ENCODE measurements around the gene HLA-DMB. TPM values are rescaled to one million over a fixed set of nuclear protein-coding genes. Genes with fewer than 3 reads are reported as not detected.
A peak's percentile ranks its signal among the peaks of the same experiment; 100 is the strongest.

HLA-DMB gene
- total and polyA plus RNA-seq, 4 donors, result 2.8 to 13.1 (median 7.7) TPM

DNA sequence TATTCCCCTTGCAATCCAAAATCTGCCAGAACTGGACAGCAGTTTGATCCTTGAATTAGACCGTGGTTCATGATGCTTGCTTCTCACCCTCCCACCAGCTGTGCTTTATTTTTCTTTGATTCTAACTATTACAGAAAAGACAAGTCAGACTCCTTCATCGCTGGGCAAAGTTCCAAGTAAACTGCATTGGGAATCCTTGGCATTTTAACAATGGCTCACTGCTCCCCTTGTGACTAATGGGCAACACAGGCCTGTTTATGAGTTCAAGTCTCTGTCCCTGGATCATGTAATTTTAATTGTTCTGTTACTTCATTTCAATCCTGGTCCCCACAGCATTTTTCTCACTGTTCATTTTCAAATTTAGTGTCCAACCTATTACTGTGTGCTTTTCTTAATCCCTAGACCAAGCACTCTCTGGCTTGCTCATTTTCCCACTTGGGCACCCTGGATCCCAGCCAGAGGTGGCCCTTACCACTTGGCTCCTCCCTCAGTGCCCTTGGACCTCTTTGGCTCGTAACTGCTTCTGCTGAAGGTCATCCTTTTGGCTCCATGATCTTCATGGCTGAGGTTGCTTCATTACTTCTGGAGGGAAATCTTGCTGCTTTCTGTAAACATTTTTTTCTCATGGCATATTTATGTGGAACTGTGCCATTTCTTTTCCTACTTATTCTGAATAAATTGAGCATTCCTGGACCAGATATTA is 54.0 kb downstream of the HLA-DMB start:
- 53% methylated on average over 3 of the region's 3 CpGs for WGBS
- no peak overlapping the region for H3K4me3 ChIP-seq (ENCODE audit: low read depth in 1 of 3, low read length in 3 of 3)
- no peaks in the 10 kb centered on the region for H3K27me3 ChIP-seq (ENCODE audit: control insufficient read depth in 4 of 4, insufficient read depth in 4 of 4, low read length in 3 of 4)
- no peak overlapping the region for H3K27ac ChIP-seq (ENCODE audit: low read depth in 1 of 2, low read length in 2 of 2)
- no peak for TF ChIP-seq TAF1 (conservative IDR thresholded peaks at IDR 0.05)
- no peaks in the 10 kb centered on the region for H3K36me3 ChIP-seq (ENCODE audit: control insufficient read depth in 4 of 4, insufficient read depth in 3 of 4, low read depth in 1 of 4, low read length in 3 of 4)
- no peak for DNase-seq (ENCODE audit: low spot score)
- no peak overlapping the region for H3K9ac ChIP-seq (ENCODE audit: low read depth in 1 of 2, low read length in 2 of 2)
- H3K4me1 ChIP-seq (ENCODE audit: control insufficient read depth in 4 of 4, insufficient read depth in 4 of 4, low read length in 3 of 4), result peaks cover 0 to 2% (median 0%) of the 10 kb centered on the region in 4 donors
- H3K9me3 ChIP-seq (ENCODE audit: control insufficient read depth in 4 of 4, low read length in 3 of 4), result no peaks in the 10 kb centered on the region

DNA sequence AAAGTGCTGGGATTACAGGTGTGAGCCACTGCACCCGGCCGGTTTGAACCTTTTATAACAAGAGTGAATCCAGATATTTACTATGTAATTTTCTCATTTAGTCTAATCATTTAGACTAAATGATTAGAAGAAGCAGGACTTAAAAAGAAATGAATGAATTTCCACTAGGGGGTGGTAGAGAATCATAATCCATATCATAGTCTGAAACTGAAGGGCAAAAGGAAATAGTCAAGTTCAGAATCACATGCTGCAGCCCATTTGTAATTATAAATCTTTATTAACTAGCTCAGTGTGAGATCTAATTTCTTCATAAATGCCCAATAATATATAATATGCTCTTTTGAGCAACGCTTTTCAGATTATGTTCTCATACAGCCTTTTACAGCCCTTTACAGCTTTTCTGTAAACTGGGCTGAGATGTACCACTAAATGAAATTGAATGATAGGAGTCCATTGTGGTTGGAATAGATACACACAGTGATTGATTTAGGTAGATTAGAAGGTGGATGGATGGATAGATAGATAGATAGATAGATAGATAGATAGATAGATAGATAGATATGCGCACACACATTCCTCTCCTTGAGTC is 55.0 kb downstream of the HLA-DMB start:
- H3K36me3 ChIP-seq (ENCODE audit: control insufficient read depth in 4 of 4, insufficient read depth in 3 of 4, low read depth in 1 of 4, low read length in 3 of 4), result no peaks in the 10 kb centered on the region
- H3K9ac ChIP-seq (ENCODE audit: low read depth in 1 of 2, low read length in 2 of 2), result peak overlapping the region in 1 of 2 donors; percentile 28
- TF ChIP-seq FOXA1 (IDR thresholded peaks at IDR 0.05), result no peak
- peak; percentile 84 to 88 for TF ChIP-seq RAD21 (IDR thresholded peaks at IDR 0.05)
- no peak for TF ChIP-seq FOXA2 (IDR thresholded peaks at IDR 0.05)
- no peak for TF ChIP-seq GABPA (IDR thresholded peaks at IDR 0.05 in 1 of 2, conservative IDR thresholded peaks at IDR 0.05 in 1 of 2)
- no peak for TF ChIP-seq EGR1 (IDR thresholded peaks at IDR 0.05; ENCODE audit: low read depth in 2 of 2)
- TF ChIP-seq, protein P1, sequence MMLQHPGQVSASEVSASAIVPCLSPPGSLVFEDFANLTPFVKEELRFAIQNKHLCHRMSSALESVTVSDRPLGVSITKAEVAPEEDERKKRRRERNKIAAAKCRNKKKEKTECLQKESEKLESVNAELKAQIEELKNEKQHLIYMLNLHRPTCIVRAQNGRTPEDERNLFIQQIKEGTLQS (IDR thresholded peaks at IDR 0.05), result no peak
- TF ChIP-seq HNF4G (IDR thresholded peaks at IDR 0.05), result no peak
- TF ChIP-seq HNF4A (conservative IDR thresholded peaks at IDR 0.05), result no peak
- TF ChIP-seq JUND (IDR thresholded peaks at IDR 0.05), result no peak
- TF ChIP-seq, protein P2, sequence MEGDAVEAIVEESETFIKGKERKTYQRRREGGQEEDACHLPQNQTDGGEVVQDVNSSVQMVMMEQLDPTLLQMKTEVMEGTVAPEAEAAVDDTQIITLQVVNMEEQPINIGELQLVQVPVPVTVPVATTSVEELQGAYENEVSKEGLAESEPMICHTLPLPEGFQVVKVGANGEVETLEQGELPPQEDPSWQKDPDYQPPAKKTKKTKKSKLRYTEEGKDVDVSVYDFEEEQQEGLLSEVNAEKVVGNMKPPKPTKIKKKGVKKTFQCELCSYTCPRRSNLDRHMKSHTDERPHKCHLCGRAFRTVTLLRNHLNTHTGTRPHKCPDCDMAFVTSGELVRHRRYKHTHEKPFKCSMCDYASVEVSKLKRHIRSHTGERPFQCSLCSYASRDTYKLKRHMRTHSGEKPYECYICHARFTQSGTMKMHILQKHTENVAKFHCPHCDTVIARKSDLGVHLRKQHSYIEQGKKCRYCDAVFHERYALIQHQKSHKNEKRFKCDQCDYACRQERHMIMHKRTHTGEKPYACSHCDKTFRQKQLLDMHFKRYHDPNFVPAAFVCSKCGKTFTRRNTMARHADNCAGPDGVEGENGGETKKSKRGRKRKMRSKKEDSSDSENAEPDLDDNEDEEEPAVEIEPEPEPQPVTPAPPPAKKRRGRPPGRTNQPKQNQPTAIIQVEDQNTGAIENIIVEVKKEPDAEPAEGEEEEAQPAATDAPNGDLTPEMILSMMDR (IDR thresholded peaks at IDR 0.05; ENCODE audit: low read depth, low read length, missing input control), result peak; percentile 59
- H3K9me3 ChIP-seq (ENCODE audit: control insufficient read depth in 4 of 4, low read length in 3 of 4), result no peaks in the 10 kb centered on the region
- H3K27me3 ChIP-seq (ENCODE audit: control insufficient read depth in 4 of 4, insufficient read depth in 4 of 4, low read length in 3 of 4), result no peaks in the 10 kb centered on the region
- peaks cover 0 to 2% (median under 1%) of the 10 kb centered on the region in 4 donors for H3K4me1 ChIP-seq (ENCODE audit: control insufficient read depth in 4 of 4, insufficient read depth in 4 of 4, low read length in 3 of 4)
- no peak for DNase-seq (ENCODE audit: low spot score)
- no peak overlapping the region for H3K4me3 ChIP-seq (ENCODE audit: low read depth in 1 of 3, low read length in 3 of 3)
- H3K27ac ChIP-seq (ENCODE audit: low read depth in 1 of 2, low read length in 2 of 2), result no peak overlapping the region
- 36% methylated on average over 4 of the region's 4 CpGs for WGBS

Small RNA genes within 50 kb of the gene (small RNA-seq; reads per million reads assigned to genes)
- not detected for gene HLA-Z

Other genes with a start within 250 kb of the HLA-DMB start
- gene HLA-DQA2, start 199.6 kb downstream of the HLA-DMB start, total RNA-seq, result under 1 TPM in 1 of 2 donors, not detected in 1; 0.23 TPM
- under 1 TPM; 0.16 to 0.32 TPM for gene HLA-DQA2, start 199.6 kb downstream of the HLA-DMB start, polyA plus RNA-seq
- not detected for gene HLA-DQB2, start 177.5 kb downstream of the HLA-DMB start, total RNA-seq
- under 1 TPM in 1 of 2 donors, not detected in 1; 0.32 TPM for gene HLA-DQB2, start 177.5 kb downstream of the HLA-DMB start, polyA plus RNA-seq
- under 1 TPM in 1 of 2 donors, not detected in 1; 0.25 TPM for gene HLA-DOB, start 124.0 kb downstream of the HLA-DMB start, total RNA-seq
- gene HLA-DOB, start 124.0 kb downstream of the HLA-DMB start, polyA plus RNA-seq, result under 1 TPM; 0.16 to 0.67 TPM
- gene TAP2, start 102.3 kb downstream of the HLA-DMB start, total RNA-seq, result 1 to 10 TPM; 5.1 to 7.7 TPM
- 10 to 100 TPM in 1 of 2 donors, 1 to 10 TPM in 1; 2.2 to 14.9 TPM for gene TAP2, start 102.3 kb downstream of the HLA-DMB start, polyA plus RNA-seq
- gene PSMB8, start 97.0 kb downstream of the HLA-DMB start, total RNA-seq, result 10 to 100 TPM; 19.9 to 39.1 TPM
- gene PSMB8, start 97.0 kb downstream of the HLA-DMB start, polyA plus RNA-seq, result 10 to 100 TPM; 49.0 to 75.1 TPM
- 10 to 100 TPM in 1 of 2 donors, 1 to 10 TPM in 1; 9.8 to 18.2 TPM for gene TAP1, start 87.3 kb downstream of the HLA-DMB start, total RNA-seq
- 10 to 100 TPM; 10.3 to 14.3 TPM for gene TAP1, start 87.3 kb downstream of the HLA-DMB start, polyA plus RNA-seq
- gene PSMB9, start 86.8 kb downstream of the HLA-DMB start, total RNA-seq, result 10 to 100 TPM; 11.7 to 13.4 TPM
- gene PSMB9, start 86.8 kb downstream of the HLA-DMB start, polyA plus RNA-seq, result 10 to 100 TPM; 27.1 to 31.6 TPM
- 1 to 10 TPM; 6.2 to 7.8 TPM for gene HLA-DMA, start 12.1 kb upstream of the HLA-DMB start, total RNA-seq
- 10 to 100 TPM in 1 of 2 donors, 1 to 10 TPM in 1; 10.0 to 15.1 TPM for gene HLA-DMA, start 12.1 kb upstream of the HLA-DMB start, polyA plus RNA-seq
- 100 to 1,000 TPM in 1 of 2 donors, 10 to 100 TPM in 1; 46.0 to 100 TPM for gene BRD2, start 27.6 kb upstream of the HLA-DMB start, total RNA-seq
- 10 to 100 TPM; 29.8 to 54.4 TPM for gene BRD2, start 27.6 kb upstream of the HLA-DMB start, polyA plus RNA-seq
- gene HLA-DOA, start 68.6 kb upstream of the HLA-DMB start, total RNA-seq, result 1 to 10 TPM; 1.3 to 3.0 TPM
- gene HLA-DOA, start 68.6 kb upstream of the HLA-DMB start, polyA plus RNA-seq, result 1 to 10 TPM in 1 of 2 donors, under 1 TPM in 1; 0.69 to 1.9 TPM
- gene HLA-DPA1, start 132.6 kb upstream of the HLA-DMB start, total RNA-seq, result 10 to 100 TPM; 27.3 to 31.2 TPM
- 10 to 100 TPM; 12.0 to 49.3 TPM for gene HLA-DPA1, start 132.6 kb upstream of the HLA-DMB start, polyA plus RNA-seq
- 10 to 100 TPM; 23.4 to 24.5 TPM for gene HLA-DPB1, start 135.0 kb upstream of the HLA-DMB start, total RNA-seq
- gene HLA-DPB1, start 135.0 kb upstream of the HLA-DMB start, polyA plus RNA-seq, result 10 to 100 TPM; 15.5 to 37.8 TPM

Measured in liver (tissue), 10 donors.